ENCODE results near the gene LIN9.

The LIN9 gene

DNA sequence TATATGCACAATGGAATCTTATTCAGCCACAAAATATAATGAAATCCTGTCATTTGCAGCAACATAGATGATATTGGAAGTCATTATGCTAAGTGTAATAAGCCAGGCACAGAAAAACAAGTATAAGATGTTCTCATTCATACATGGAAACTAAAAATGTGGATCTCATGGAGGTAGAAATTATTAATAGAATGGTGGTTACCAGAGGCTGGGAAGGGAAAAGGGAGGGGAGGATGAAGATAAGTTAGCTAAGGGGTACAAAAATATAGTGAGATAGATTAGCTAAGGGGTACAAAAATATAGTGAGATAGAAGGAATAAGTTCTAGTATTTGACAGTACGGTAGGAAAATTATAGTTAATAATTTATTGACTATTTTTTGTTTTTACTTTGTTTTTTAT is 27.9 kb downstream of the LIN9 start:
- H3K4me3 ChIP-seq (ENCODE audit: low read depth in 1 of 2, low read length in 1 of 2) = no peak overlapping the region
- no peaks in the 10 kb centered on the region for H3K36me3 ChIP-seq
- H3K27me3 ChIP-seq = no peaks in the 10 kb centered on the region
- peaks cover 5 to 17% of the 10 kb centered on the region in 2 experiments for H3K4me1 ChIP-seq (ENCODE audit: control insufficient read depth in 1 of 2, insufficient read depth in 1 of 2, low read depth in 1 of 2, low read length in 1 of 2)
- TF ChIP-seq, protein P1, sequence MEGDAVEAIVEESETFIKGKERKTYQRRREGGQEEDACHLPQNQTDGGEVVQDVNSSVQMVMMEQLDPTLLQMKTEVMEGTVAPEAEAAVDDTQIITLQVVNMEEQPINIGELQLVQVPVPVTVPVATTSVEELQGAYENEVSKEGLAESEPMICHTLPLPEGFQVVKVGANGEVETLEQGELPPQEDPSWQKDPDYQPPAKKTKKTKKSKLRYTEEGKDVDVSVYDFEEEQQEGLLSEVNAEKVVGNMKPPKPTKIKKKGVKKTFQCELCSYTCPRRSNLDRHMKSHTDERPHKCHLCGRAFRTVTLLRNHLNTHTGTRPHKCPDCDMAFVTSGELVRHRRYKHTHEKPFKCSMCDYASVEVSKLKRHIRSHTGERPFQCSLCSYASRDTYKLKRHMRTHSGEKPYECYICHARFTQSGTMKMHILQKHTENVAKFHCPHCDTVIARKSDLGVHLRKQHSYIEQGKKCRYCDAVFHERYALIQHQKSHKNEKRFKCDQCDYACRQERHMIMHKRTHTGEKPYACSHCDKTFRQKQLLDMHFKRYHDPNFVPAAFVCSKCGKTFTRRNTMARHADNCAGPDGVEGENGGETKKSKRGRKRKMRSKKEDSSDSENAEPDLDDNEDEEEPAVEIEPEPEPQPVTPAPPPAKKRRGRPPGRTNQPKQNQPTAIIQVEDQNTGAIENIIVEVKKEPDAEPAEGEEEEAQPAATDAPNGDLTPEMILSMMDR (IDR thresholded peaks at IDR 0.05) = no peak
- no peak overlapping the region for H3K27ac ChIP-seq
- no peaks in the 10 kb centered on the region for H3K9me3 ChIP-seq

DNA sequence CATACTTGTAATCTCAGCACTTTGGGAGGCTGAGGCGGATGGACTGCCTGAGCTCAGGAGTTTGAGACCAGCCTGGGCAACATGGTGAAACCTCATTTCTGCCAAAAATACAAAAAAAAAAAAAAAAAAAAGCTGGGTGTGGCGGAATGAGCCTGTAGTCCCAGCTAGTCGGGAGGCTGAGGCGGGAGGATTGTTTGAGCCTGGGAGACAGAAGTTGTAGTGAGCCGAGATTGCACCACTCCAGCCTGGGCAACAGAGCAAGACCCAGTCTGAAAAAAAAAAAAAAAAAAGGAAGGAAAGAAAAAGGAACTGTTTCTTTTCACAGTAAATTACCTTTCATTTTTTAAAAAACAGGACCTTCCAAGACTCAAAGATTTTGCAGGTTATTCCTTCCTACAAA is 29.5 kb downstream of the LIN9 start:
- H3K4me1 ChIP-seq (ENCODE audit: control insufficient read depth in 1 of 2, insufficient read depth in 1 of 2, low read depth in 1 of 2, low read length in 1 of 2) = peaks cover 5 to 17% of the 10 kb centered on the region in 2 experiments
- H3K4me3 ChIP-seq (ENCODE audit: low read depth in 1 of 2, low read length in 1 of 2) = no peak overlapping the region
- no peaks in the 10 kb centered on the region for H3K27me3 ChIP-seq
- peak overlapping the region; percentile 48 for H3K27ac ChIP-seq
- TF ChIP-seq, protein P1 (IDR thresholded peaks at IDR 0.05) = no peak
- no peaks in the 10 kb centered on the region for H3K36me3 ChIP-seq
- H3K9me3 ChIP-seq = no peaks in the 10 kb centered on the region

- Histone ChIP-seq H3K4me3 (ENCODE audit: low read depth in 1 of 2, low read length in 1 of 2) (no peak overlapping the region), H3K9me3 (no peaks in the 10 kb centered on the region), H3K36me3 (no peaks in the 10 kb centered on the region), H3K27me3 (no peaks in the 10 kb centered on the region), H3K4me1 (ENCODE audit: control insufficient read depth in 1 of 2, insufficient read depth in 1 of 2, low read depth in 1 of 2, low read length in 1 of 2) (peaks cover 5 to 12% of the 10 kb centered on the region in 2 experiments), H3K27ac (no peak overlapping the region)
- TF ChIP-seq, protein P1 (IDR thresholded peaks at IDR 0.05) = no peak
Measured at GRCh38 chr1:226277897-226278296, 31.1 kb downstream of the LIN9 start.

DNA sequence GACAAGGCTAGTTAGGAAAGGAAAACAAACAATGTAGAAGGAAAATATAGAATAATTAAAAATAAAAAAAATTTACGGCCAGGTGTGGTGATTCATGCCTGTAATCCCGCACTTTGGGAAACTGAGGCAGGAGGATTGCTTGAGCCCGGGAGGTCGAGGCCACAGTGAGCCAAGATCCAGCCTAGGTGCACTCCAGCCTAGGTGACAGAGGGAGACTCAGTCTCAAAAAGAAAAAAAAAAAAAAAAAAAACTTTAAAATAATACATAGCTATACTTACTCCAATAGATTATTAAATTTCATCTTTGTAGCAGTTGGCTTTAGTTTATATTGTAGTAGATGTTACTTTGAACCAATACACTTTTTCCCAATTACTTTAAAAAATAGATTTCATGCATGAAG is 32.0 kb downstream of the LIN9 start:
- TF ChIP-seq, protein P1 (IDR thresholded peaks at IDR 0.05) = no peak
- Histone ChIP-seq H3K27ac (no peak overlapping the region), H3K4me3 (ENCODE audit: low read depth in 1 of 2, low read length in 1 of 2) (no peak overlapping the region), H3K27me3 (no peaks in the 10 kb centered on the region), H3K36me3 (no peaks in the 10 kb centered on the region), H3K9me3 (no peaks in the 10 kb centered on the region), H3K4me1 (ENCODE audit: control insufficient read depth in 1 of 2, insufficient read depth in 1 of 2, low read depth in 1 of 2, low read length in 1 of 2) (peaks cover 5 to 12% of the 10 kb centered on the region in 2 experiments)

GRCh38 chr1:226276077-226276682 is 32.8 kb downstream of the LIN9 start:
- TF ChIP-seq, protein P1 (IDR thresholded peaks at IDR 0.05) = no peak
- Histone ChIP-seq H3K4me3 (ENCODE audit: low read depth in 1 of 2, low read length in 1 of 2) (no peak overlapping the region), H3K36me3 (no peaks in the 10 kb centered on the region), H3K4me1 (ENCODE audit: control insufficient read depth in 1 of 2, insufficient read depth in 1 of 2, low read depth in 1 of 2, low read length in 1 of 2) (peaks cover 5 to 12% of the 10 kb centered on the region in 2 experiments), H3K27ac (no peak overlapping the region), H3K27me3 (no peaks in the 10 kb centered on the region), H3K9me3 (no peaks in the 10 kb centered on the region)

Measured in neutrophil (primary cell).